GM12801 (cell line): ENCODE data around the gene WDR6.

Source experiments
- CTCF ChIP-seq: IDR thresholded peaks from one replicate; pipeline ENCODE4 v1.5.1; 2011; ENCODE audit warnings: control low read depth; ENCODE audit not compliant: insufficient read length; ENCODE audit errors: extremely low read depth

WDR6 gene

GRCh38 chr3:49007068-49007770 is at the start of gene WDR6:
TSS of gene WDR6 (plus strand) at chr3:49007391. CDS start at chr3:49007432, 41 bp downstream.
- TF ChIP-seq CTCF = no peak

- TF ChIP-seq CTCF = no peak
Measured at GRCh38 chr3:48960841-48961413, 46.3 kb upstream of the WDR6 start.

- TF ChIP-seq CTCF = no peak
Measured at GRCh38 chr3:48962340-48962739, 44.9 kb upstream of the WDR6 start.

- no peak for TF ChIP-seq CTCF
Measured at GRCh38 chr3:48962939-48963338, 44.3 kb upstream of the WDR6 start.

- TF ChIP-seq CTCF = no peak
Measured at GRCh38 chr3:48963591-48963990, 43.6 kb upstream of the WDR6 start.

- no peak for TF ChIP-seq CTCF
Measured at GRCh38 chr3:48966367-48966766, 40.8 kb upstream of the WDR6 start.

GRCh38 chr3:48966876-48967361 is 40.3 kb upstream of the WDR6 start:
- TF ChIP-seq CTCF = no peak
